ENCODE data around the gene PRR12.

The PRR12 gene

DNA sequence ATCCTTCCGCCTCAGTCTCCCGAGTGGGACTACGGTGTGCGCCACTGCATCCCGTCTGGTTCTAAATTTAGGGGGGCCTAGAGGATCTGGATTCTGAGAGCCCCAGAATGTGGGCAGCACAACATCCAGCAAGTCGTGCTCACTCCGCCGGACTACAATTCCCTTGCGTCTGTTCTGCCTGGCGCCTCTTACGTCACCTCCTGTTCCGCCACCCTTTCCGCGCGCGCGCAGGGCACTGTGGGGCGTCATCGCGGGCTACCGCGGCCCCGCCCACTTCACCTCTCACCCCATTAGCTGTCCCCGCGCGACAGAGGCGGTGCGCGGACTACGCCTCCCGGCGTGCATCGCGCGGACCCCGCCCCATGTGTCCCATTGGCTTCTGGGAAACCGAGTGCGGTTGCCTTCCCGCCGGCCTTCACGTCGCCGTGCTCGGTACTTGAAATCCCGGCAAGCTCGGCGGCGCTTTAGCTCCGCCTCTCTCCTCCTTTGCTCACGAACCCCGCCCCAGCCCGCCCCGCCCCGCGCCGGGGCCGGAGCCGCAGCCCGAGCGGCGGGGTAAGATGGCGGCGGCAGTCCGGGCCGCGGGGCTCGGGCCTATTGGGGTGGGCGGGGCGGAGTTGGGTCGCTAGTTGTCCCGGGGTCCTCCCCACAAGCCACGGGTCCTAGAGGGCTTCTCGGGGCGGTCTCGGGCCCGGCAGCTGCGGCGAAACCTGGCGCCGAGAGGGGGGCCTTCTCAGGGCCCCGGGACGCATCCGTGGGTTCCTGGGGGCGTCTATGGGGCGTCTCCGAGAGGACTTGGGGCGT is 50.9 kb downstream of the PRR12 start, which contains the start of gene SCAF1:
SCAF1 (plus strand) TSS at position 522 of the 804 bp plus-strand sequence. CDS start 2,818 bp downstream, outside the sequence.
- DNase-seq (ENCODE audit: low spot score) (peak; percentile 95), FAIRE-seq (peak; percentile 97)

DNA sequence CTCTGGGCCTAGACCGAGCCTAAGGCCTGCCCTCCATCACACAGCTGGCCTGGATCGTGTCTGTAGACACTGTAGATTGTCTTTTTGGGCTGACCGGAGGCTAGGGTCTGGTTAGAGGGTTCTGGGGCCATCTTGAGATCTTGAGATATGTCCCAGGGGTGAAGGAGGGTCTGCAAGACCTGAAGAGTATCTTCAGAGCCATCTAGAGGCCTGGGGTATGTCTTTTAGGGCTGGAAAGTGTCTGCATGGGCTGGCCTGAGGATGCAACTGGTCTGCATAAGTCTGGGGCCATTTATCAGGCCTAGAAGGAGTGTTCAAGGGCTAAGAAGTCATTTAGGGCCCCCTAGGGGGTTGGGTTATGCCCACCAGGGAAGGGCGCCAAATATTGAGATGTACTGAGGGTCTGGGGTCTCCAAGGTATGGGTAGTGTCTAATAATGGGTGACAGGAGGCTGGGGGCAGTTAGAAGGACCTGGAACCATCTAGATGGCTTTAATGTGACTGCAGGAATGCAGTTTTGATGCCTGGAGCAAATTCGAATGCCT is 51.6 kb downstream of the PRR12 start:
- DNase-seq (ENCODE audit: low spot score), result no peak
- FAIRE-seq, result no peak

DNA sequence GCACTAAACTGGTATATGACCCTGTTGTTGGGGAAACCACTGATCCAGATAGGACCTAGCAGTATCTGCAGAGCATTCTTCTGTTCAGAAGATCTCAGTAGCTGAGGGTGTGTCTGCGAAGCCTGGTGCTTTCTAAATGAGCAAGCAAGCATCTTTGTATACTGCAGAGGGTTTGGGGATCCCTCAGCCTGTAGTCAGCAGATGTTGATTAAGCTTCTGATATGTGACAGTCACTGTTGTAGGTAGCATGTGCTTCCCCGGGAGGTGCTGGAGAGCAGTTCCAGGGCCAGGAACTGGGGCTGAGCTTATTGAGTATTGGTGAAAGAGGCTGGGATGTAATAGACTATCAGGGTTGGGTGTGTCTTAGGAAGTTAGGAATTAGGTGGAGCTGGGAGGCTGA is 52.5 kb downstream of the PRR12 start:
- DNase-seq (ENCODE audit: low spot score) (no peak), FAIRE-seq (no peak)

DNA sequence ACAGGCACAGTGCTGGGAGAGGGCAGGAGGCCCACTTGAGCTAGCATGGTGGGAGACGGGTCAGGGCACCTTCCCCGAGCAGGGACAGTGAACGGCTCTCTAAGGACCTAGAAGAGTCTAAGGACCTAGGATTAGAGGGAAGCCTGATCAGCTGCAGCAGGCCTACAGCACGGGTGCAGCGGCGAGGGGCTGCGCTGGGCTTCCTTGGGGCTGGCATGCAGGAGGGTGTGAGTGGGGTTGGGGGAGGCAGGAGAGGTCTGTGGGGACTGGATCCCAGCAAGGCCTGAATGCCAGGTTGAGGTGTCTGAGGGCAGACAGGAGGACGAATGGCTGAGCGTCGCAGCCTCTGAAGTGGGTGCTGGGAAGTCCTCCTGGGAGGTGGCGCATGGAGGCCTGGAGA is 54.6 kb downstream of the PRR12 start:
- DNase-seq (ENCODE audit: low spot score) (no peak), FAIRE-seq (no peak)

DNA sequence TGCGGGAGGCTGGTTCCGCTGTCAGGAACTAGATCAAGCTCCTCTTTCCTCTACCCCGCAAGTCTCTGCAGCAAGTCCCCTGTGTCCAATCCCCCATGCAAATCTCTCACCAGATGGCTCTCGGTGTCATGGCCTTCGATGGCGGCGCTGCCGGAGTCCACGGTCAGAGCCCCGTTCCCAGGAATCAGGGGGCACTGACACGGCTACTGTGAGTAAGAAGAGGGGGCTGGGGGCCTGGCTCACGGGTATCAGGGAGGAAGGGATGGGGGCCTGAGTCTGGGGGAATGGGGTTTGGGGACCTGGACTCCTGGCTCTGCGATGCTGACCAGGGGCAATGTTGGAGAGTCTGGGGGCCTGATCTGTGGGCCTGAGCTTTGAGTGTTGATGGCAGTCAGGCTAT is 55.0 kb downstream of the PRR12 start:
- DNase-seq (ENCODE audit: low spot score) (no peak), FAIRE-seq (no peak)

DNA sequence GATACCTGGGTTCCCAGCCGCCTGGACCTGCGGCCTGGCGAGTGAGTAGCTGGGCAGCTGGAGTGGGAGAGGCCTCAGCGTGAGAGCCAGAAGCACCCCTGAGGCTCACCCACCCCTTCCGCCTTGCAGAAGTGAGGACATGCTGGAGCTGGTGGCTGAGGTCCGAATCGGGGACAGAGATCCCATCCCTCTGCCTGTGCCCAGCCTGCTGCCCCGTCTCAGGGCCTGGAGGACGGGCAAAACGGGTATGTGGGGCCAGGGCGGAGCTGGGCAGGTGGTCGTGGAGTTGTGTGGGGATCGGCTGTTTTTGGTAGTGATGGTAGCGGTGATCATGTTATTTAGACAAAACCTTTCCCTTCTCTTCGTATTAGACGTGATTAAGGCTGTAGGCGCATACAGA is 55.6 kb downstream of the PRR12 start:
- DNase-seq (ENCODE audit: low spot score) (no peak), FAIRE-seq (no peak)

DNA sequence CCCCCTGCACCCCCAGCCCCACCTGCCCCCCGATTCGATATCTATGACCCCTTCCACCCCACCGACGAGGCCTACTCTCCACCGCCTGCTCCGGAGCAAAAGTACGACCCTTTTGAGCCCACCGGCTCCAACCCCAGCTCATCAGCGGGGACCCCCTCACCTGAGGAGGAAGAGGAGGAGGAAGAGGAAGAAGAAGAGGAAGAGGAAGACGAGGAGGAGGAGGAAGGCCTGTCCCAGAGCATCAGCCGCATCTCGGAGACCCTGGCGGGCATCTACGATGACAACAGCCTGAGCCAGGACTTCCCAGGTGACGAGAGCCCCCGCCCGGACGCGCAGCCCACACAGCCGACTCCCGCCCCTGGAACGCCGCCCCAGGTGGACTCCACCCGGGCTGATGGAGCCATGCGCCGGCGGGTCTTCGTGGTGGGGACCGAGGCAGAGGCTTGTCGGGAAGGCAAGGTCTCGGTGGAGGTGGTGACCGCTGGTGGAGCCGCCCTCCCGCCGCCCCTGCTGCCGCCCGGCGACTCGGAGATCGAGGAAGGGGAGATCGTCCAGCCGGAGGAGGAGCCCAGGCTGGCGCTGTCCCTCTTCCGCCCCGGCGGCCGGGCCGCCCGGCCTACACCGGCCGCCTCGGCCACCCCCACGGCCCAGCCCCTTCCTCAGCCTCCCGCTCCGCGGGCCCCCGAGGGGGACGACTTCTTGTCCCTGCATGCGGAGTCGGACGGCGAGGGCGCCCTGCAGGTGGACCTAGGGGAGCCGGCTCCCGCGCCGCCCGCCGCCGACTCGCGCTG is 60.2 kb downstream of the PRR12 start:
- DNase-seq (ENCODE audit: low spot score), result no peak
- no peak for FAIRE-seq

DNA sequence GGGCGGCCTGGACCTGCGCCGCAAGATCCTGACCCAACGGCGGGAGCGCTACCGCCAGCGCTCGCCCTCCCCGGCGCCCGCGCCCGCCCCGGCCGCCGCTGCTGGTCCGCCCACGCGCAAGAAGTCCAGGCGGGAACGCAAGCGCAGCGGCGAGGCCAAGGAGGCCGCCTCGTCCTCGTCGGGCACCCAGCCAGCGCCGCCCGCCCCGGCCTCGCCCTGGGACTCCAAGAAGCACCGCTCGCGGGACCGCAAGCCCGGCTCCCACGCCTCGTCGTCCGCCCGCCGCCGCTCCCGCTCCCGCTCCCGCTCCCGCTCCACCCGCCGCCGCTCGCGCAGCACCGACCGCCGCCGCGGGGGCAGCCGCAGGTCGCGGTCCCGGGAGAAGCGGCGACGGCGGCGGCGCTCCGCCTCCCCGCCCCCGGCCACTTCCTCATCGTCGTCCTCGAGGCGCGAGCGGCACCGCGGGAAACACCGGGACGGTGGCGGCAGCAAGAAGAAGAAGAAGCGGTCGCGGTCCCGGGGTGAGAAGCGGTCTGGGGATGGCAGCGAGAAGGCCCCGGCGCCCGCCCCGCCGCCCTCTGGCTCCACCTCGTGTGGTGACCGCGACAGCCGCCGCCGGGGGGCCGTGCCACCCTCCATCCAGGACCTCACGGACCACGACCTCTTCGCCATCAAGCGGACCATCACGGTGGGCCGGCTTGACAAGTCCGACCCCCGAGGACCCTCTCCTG is 61.0 kb downstream of the PRR12 start:
- FAIRE-seq, result no peak

DNA sequence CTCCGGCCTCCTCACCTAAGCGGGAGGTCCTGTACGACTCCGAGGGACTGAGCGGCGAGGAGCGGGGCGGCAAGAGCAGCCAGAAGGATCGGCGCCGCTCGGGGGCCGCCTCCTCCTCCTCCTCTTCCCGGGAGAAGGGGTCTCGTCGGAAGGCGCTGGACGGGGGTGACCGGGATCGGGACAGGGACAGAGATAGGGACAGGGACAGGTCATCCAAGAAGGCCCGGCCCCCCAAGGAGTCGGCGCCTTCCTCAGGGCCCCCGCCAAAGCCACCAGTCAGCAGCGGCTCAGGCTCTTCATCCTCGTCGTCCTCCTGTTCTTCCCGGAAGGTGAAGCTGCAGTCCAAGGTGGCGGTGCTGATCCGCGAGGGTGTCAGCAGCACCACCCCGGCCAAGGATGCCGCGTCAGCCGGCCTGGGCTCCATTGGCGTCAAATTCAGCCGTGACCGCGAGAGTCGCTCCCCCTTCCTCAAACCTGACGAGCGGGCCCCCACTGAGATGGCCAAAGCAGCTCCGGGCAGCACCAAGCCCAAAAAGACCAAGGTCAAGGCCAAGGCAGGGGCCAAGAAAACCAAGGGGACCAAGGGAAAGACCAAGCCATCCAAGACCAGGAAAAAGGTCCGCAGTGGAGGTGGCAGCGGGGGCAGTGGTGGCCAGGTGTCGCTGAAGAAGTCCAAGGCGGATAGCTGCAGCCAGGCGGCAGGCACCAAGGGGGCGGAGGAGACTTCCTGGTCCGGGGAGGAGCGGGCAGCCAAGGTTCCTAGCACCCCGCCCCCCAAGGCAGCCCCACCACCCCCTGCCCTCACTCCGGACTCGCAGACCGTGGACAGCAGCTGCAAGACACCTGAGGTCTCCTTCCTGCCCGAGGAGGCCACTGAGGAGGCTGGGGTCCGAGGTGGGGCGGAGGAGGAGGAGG is 61.8 kb downstream of the PRR12 start:
- DNase-seq (ENCODE audit: low spot score) (no peak), FAIRE-seq (no peak)

More for the DNA sequence above, 61.0 kb downstream of the PRR12 start:
- no peak for DNase-seq (ENCODE audit: low spot score)

DNA sequence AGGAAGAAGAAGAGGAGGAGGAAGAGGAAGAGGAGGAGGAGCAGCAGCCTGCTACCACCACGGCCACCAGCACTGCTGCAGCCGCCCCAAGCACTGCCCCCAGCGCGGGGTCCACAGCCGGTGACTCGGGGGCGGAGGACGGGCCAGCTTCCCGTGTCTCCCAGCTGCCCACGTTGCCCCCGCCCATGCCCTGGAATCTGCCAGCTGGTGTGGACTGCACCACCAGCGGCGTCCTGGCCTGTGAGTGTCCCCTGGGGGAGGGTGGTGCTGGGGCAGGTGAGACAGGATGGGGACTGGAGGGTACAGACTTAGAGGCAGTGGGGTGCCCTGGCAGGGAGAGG is 62.5 kb downstream of the PRR12 start:
- FAIRE-seq (no peak), DNase-seq (ENCODE audit: low spot score) (no peak)

DNA sequence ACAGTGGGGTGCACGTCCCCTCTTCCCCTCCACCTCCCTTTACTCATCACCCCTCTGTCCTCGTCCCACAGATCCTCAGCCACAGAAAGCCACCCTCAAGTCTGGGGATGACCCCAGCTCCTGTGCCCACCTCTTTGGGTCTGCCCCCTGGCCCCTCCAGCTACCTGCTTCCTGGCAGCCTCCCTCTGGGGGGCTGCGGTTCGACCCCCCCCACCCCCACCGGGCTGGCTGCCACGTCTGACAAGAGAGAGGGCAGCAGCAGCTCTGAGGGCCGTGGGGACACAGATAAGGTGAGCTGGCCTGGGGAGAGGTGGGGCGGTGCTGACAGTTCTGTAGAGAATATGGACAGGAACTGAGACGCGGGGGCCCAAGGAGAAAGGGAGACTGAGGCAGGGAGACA is 63.6 kb downstream of the PRR12 start:
- DNase-seq (ENCODE audit: low spot score) (no peak), FAIRE-seq (no peak)

DNA sequence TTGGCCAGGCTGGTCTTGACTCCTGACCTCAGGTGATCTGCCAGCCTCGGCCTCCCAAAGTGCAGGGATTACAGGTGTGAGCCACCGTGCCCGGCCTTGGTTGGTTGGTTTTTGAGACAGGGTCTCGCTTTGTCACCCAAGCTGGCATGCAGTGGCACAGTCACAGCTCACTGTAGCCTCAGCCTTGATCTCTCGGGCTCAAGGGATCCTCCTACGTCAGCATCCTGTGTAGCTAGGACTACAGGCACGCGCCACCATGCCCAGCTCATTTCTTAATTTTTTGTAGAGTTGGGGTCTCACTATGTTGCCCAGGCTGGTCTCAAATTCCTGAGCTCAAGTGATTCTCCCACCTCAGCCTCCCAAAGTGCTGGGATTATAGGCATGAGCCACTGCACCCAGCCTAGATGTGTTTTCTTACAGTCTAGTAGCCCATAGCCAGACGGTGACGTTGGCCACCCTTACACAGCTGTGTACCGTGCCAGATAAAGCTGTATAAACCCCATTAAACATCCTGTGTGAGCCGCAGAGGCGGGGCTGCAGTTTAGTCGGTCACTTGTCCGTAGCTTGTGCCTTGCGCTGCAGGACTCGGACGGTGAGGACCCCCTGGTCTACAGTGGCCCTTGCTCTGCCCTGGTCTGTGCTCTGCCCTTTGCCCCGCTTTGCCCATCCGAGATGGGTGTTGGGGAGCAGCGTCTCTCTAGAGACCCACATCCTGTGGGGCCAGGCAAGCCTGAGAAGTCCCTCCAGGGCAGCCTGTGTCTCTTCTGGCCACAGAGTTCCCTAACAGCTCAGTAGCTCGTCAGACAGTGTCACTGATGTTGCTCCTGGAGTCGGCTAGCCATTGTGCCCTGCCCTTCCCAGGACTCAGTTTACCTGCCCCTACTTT is 64.8 kb downstream of the PRR12 start:
- DNase-seq (ENCODE audit: low spot score) (no peak), FAIRE-seq (no peak)

DNA sequence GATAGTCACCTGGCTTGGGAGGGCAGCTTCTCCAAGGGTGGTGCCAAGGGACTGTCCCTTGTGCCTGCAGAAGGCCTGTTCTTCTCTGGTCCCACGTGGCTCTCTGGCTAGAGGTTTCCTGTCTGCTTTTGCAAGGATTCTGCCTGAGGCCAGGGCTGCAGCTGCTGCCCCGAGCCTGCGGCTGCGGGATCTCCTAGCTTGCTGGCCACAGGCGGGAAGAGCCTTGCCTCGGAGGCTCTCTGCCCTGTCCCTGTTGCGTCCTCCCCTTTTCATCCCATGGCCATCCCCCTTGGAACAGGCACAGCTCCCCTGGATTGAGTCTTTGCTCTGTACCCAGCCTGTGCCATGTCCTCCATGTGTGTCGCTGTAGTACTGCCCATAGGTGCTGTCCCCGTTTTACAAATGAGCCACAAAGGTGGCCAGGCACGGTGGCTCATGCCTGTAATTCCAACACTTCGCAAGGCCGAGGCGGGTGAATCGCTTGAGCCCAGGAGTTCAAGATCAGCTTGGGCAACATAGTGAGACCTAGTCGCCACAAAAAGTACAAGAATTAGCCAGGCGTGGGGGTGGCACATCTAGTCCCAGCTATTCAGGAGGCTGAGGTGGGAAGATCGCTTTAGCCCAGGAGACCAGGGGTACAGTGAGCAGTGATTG is 65.6 kb downstream of the PRR12 start:
- no peak for FAIRE-seq
- DNase-seq (ENCODE audit: low spot score), result no peak

DNA sequence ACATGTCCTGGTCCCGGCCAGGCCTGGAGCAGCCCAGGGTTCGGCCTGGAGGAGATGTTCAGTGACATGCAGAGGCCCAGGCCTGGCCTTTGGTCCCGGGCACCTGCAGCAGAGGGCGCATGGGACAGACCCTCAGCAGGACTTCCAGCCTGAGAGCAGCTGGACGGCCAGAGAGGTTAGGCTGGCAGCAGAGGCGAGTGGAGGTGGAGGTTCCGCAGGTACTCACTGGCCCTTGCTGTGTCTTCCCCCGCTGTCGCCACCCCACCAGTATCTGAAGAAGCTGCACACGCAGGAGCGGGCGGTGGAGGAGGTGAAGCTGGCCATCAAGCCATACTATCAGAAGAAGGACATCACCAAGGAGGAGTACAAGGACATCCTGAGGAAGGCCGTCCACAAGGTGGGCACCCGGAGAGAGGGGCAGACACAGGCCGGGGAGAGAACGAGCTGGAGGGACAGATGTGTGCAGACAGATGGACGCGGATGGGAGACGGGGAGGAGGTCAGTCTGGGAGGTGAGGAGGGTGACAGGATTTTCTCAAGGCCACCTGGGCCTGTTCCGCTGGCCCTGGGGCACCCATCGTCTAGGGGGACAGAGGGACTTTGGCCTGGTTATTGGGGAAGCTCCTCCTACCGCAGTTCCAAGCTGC is 66.6 kb downstream of the PRR12 start:
- DNase-seq (ENCODE audit: low spot score) (no peak), FAIRE-seq (no peak)

DNA sequence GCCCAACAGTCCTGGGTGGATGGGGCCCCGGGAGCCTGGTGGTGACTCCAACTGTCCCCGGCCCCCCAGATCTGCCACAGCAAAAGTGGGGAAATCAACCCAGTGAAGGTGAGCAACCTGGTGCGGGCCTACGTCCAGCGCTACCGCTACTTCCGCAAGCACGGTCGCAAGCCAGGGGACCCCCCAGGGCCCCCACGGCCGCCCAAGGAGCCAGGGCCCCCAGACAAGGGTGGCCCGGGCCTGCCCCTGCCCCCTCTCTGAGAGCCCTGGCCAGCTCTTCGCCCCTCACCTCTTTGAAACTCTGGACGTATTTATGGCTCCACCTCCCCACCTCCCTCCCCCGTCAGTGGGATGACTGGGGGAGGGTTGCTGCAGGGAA is 67.1 kb downstream of the PRR12 start:
- FAIRE-seq (no peak), DNase-seq (ENCODE audit: low spot score) (no peak)

DNA sequence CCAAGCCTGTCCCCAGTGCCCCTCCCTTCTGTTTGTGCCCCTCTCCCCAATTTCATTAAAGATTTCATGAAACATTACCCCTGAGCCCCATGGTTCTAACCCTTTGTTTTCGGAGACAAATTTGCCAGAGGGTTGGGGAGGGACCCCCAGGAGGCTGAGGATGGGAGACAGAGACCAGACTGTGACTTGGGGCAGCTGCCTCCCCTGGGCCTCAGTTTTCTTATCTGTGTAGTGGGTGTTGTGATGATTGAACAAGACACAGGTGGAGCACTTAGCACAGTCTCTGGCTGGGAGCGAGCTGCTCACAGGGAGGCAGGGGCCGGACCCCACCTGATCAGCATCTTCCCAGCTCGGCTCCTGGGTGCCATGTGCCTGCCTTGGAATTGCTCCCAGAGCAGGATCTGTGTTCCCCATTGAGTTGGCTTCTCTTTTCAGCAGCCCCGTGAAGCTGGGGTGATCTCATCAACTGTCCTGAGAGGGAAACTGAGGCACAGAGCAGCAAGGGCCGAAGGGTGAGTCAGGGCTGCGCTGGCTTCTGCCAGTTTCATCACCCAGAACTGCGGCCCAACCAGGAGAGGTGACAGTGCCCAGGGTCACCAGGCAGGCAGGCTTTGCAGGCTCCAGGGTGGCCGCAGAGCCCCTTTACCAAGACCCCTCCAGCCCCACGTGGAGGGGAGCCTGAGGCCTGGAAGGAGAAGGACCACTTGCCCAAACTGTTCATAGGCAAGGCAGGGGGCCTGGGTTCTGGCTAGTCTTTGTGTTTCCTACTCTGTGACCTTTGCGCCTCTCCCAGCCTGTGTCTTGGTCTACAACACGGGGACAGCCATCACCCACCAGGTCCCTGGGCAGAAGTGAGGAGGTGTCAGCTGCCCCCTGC is 67.8 kb downstream of the PRR12 start:
- FAIRE-seq, result no peak

DNA sequence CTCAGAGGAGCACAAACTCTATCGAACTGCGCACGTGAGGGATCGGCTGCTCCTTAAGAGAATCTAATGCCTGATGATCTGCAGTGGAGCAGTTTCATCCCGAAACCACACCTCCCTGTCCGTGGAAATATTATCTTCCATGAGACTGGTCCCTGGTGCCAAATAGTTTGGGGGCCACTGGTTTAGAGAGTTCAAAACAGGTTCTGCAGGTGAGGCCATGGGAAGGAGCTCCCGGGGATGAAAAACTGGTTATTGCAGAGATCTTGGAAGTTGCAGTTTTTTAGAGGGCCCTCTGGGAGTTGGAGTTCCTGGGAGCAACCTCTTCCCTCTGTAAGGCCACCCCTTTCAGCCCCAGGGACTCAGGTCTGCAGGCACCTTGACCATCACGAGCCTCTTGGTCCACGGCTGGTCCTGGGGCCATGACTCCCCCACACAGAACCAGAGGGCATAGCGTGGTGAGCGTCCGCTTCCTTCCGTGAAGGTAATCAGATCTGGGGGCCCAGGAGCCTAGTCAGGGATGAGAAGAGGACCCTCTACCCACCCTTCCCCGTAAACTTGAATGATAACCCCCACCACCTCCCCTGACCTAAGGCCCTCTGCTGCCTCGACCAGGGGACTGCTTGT is 69.5 kb downstream of the PRR12 start:
- DNase-seq (ENCODE audit: low spot score) (no peak), FAIRE-seq (no peak)

More for the DNA sequence above, 67.8 kb downstream of the PRR12 start:
- DNase-seq (ENCODE audit: low spot score), result no peak

All from urothelium cell line (cell line).